Ishikawa (cell line): ENCODE data around the gene HIGD1A.

ENCODE experiments used
- CEBPB ChIP-seq: IDR thresholded peaks from 2 replicates; pipeline ENCODE4 v1.6.1; 2012
- EP300 ChIP-seq: IDR thresholded peaks from 2 replicates; pipeline ENCODE4 v1.6.1; 2012; ENCODE audit warnings: borderline replicate concordance
- RAD21 ChIP-seq: IDR thresholded peaks from 2 replicates; pipeline ENCODE4 v1.6.1; 2012; ENCODE audit warnings: low read depth
- TF ChIP-seq, protein P1 (sequence below): IDR thresholded peaks from 2 replicates; pipeline ENCODE4 v1.6.1; 2012

DNA sequence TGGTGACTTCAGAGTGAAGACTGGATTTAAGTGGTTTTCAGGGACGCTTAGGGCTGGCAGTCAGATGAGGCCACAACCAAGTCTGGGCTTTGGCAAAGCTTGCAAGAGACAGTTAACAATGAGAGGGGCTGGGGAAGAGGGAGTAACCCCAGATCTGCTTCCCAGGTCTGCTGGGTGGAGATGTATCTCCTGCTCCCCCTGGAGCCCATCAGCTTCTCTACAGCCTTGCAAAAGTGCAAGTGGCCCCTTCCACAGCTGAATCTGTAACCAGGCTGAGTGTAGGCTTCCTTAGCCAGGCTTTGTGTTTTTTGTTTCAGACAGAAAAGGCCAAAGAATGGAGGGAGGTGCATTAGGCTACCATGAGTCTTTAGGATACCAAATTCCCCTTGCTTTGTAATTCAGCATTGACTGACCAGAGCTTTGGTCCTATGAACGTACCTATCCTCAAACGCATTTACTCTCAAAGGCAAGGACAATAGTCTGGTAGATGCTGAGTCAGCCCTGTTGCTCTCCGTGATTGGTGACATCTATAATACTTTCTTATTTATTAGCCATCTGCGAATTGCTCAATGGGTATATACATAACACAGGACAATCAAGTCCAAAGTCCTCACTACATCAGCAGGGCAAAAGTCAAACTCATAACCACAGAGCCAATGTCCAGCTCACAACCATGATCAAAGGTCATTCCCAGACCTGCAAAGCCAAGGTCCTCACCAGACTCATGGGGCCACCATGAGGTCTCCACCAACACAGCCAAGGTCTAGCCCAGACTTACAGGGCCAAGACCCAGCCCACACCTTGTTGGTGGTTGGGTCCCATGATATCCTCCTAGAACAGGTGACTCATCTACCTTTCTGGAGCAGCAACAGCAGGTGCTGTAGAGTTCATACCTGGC lies 48.4 kb downstream of the HIGD1A start:
- TF ChIP-seq EP300: no peak
- TF ChIP-seq, protein P1, sequence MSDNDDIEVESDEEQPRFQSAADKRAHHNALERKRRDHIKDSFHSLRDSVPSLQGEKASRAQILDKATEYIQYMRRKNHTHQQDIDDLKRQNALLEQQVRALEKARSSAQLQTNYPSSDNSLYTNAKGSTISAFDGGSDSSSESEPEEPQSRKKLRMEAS: no peak
- TF ChIP-seq CEBPB: no peak
- TF ChIP-seq RAD21: peak; percentile 58
